ENCODE results near the gene NDOR1. TPM values are rescaled to one million over a fixed set of nuclear protein-coding genes. Genes with fewer than 3 reads are reported as not detected.

NDOR1 gene
- total RNA-seq (2013): 7.9 TPM
- polyA plus RNA-seq (10 to 100 TPM in 1 of 3 donors, 1 to 10 TPM in 2; 4.4 to 26.9 (median 5.2) TPM), polyA minus RNA-seq (10.3 and 14.0 TPM in 2 replicates), total RNA-seq (5.3 to 18.0 (median 11.6) reads per million in 11 experiments)

DNA sequence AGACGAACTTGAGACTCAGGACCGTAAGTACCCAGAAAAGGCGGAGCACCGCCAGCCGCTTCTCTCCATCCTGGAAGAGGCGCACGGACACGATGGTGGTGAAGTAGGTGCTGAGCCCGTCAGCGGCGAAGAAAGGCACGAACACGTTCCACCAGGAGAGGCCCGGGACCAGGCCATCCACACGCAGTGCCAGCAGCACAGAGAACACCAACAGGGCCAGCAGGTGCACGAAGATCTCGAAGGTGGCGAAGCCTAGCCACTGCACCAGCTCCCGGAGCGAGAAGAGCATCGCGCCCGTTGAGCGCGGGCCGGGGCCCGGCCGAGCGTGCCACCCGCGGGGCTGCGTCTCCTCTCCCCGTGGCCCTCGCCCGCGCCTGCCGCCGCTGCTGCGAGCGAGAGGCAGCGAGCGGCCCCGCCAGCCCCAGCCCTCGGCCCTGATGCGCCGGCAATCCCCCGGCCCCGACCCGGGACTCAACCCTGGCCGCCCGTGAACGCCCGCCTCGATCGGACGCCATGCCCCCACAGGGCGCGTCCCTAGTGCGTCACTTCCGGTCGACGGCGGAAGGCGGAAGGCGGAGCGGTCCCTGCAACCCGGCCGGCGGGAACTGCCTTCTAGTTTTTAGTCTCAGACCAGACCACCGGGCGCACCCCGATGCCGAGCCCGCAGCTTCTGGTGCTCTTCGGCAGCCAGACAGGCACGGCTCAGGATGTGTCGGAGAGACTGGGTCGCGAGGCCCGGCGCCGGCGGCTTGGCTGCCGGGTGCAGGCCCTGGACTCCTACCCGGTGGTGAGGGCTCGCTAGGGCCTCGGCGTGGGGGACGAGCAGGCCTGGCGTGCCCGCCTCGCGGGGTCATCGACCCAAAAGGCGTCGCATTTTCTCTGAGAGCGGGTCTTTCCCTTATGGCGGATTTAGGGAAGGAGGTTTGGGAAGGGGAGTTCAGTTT is at the start of gene NDOR1, which contains the start of gene TMEM203:
TSS of gene NDOR1 (plus strand) at position 575 of the 944 bp plus-strand sequence. CDS start at position 653, 78 bp downstream.
TSS of gene TMEM203 (minus strand) at position 523 of the 944 bp plus-strand sequence. CDS start at position 289, 234 bp downstream.
- peak; percentile 85 to 87 (median 86) for DNase-seq
- Mint-ChIP-seq H3K4me1 (peaks cover 46% of the 10 kb centered on the region), H3K27ac (peak within 1 kb of the TSS; percentile 91 to 96 (median 93)), H3K4me3 (peak within 1 kb of the TSS; percentile 92 to 96), H3K9me3 (peaks cover 0 to 2% (median 0%) of the 10 kb centered on the region in 7 donors), H3K36me3 (peaks cover 16 to 30% of the 10 kb centered on the region in 2 donors), H3K27me3 (ENCODE audit: low read depth in 3 of 3) (peaks cover 0 to 3% (median 0%) of the 10 kb centered on the region in 3 donors)
- peaks cover 35 to 50% of the 10 kb centered on the region in 2 donors for H3K4me1 ChIP-seq (ENCODE audit: control insufficient read depth in 1 of 2, insufficient read depth in 2 of 2, low read length in 2 of 2)
- under 1% methylated on average over 98 of the region's 98 CpGs for WGBS (ENCODE audit: insufficient coverage)
- peak within 1 kb of the TSS; percentile 86 for H2AFZ ChIP-seq (ENCODE audit: insufficient read depth, low read depth, low read length, poor library complexity, severe bottlenecking)
- H3K9me3 ChIP-seq (replicated peaks in 1 of 2; ENCODE audit: control insufficient read depth in 1 of 2, insufficient read depth in 1 of 2, low read length in 2 of 2): no peaks in the 10 kb centered on the region
- peak within 1 kb of the TSS; percentile 73 to 92 for H3K27ac ChIP-seq (ENCODE audit: low read depth in 1 of 2, low read length in 2 of 2)
- peak within 1 kb of the TSS; percentile 89 for H3K4me2 ChIP-seq (replicated peaks; ENCODE audit: extremely low read depth, low read length, poor library complexity, severe bottlenecking)
- TF ChIP-seq, protein P1, sequence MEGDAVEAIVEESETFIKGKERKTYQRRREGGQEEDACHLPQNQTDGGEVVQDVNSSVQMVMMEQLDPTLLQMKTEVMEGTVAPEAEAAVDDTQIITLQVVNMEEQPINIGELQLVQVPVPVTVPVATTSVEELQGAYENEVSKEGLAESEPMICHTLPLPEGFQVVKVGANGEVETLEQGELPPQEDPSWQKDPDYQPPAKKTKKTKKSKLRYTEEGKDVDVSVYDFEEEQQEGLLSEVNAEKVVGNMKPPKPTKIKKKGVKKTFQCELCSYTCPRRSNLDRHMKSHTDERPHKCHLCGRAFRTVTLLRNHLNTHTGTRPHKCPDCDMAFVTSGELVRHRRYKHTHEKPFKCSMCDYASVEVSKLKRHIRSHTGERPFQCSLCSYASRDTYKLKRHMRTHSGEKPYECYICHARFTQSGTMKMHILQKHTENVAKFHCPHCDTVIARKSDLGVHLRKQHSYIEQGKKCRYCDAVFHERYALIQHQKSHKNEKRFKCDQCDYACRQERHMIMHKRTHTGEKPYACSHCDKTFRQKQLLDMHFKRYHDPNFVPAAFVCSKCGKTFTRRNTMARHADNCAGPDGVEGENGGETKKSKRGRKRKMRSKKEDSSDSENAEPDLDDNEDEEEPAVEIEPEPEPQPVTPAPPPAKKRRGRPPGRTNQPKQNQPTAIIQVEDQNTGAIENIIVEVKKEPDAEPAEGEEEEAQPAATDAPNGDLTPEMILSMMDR (IDR thresholded peaks at IDR 0.05): no peak
- H3K4me3 ChIP-seq (replicated peaks in 1 of 3; ENCODE audit: low read depth in 2 of 3, low read length in 3 of 3): peak within 1 kb of the TSS; percentile 77 to 91 (median 84)
- peaks cover 7% of the 10 kb centered on the region for H4K20me1 ChIP-seq (ENCODE audit: insufficient read depth, low read length)
- H3K27me3 ChIP-seq (ENCODE audit: control insufficient read depth in 2 of 2, insufficient read depth in 2 of 2, low read length in 2 of 2): no peaks in the 10 kb centered on the region
- peaks cover 56% of the 10 kb centered on the region for H3K79me2 ChIP-seq (ENCODE audit: insufficient read depth, low read length)
- H3K36me3 ChIP-seq (replicated peaks in 1 of 2; ENCODE audit: control insufficient read depth in 1 of 2, insufficient read depth in 2 of 2, low read length in 2 of 2): peaks cover 4 to 24% of the 10 kb centered on the region in 2 donors
- intact Hi-C loops (cut with micrococcal nuclease): loop anchor here (1.0 to 2.0 kb wide), 2 partner anchors 17 to 18 kb away; partner anchors contain the start of genes ANAPC2 (in 1 of the 2) and SSNA1 (in 1 of the 2)
- peak within 1 kb of the TSS; percentile 92 for H3K9ac ChIP-seq (ENCODE audit: insufficient read depth, low read length, poor library complexity, severe bottlenecking)

Data from CD14-positive monocyte (primary cell).